ENCODE measurements around the gene PLXDC2. TPM values are rescaled to one million over a fixed set of nuclear protein-coding genes. Genes with fewer than 3 reads are reported as not detected.

PLXDC2 gene
- total RNA-seq, 1 experiment from 2014 or later: 38.7 TPM

DNA sequence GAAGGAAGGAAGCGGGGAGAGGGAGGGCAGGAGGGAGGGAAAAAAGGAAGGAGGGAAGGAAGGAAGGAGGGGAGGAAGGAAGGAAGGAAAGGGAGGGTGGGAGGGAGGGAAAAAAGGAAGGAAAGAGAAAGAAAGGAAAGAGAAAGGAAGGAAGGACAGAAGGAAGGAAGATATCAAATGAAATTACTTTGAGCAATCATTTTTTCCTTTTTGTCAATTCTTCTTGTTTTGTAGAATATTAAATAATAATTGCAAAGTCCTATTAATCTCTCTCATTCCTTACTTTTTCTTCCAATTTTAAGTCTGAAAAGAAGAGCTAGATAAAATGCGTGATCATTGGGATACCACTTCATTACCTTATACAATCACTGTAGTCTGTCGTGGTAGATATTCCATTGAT, 117.5 kb downstream of the PLXDC2 start:
- Histone ChIP-seq H2AFZ (ENCODE audit: low read length) (no peak overlapping the region), H4K5ac (ENCODE audit: insufficient read length, low read depth, low read length) (no peak overlapping the region), H3K27me3 (ENCODE audit: insufficient read depth, low read length) (no peaks in the 10 kb centered on the region), H2BK120ac (ENCODE audit: low read depth, low read length, poor library complexity, severe bottlenecking) (no peak overlapping the region), H2AK5ac (ENCODE audit: insufficient read length, low read length) (no peak overlapping the region), H2BK12ac (ENCODE audit: insufficient read length, low read depth, low read length) (no peak overlapping the region), H3K4me2 (ENCODE audit: insufficient read depth, insufficient read length, low read length) (no peak overlapping the region), H3K18ac (ENCODE audit: insufficient read length, low read depth, low read length) (no peak overlapping the region), H3K23ac (ENCODE audit: insufficient read length, low read depth, low read length) (no peak overlapping the region), H4K91ac (ENCODE audit: insufficient read length, low read depth, low read length) (no peak overlapping the region), H3K23me2 (ENCODE audit: insufficient read length, low read depth, low read length, poor library complexity, severe bottlenecking) (no peaks in the 10 kb centered on the region), H3K79me2 (ENCODE audit: insufficient read depth, low read length) (no peaks in the 10 kb centered on the region; the same call in 1 of the 2 replicates), H3K4me1 (ENCODE audit: insufficient read depth, low read length) (peaks cover 4% of the 10 kb centered on the region; the same call in 1 of the 2 replicates), H3K27ac (ENCODE audit: insufficient read length, low read depth, low read length) (no peak overlapping the region), H2BK15ac (ENCODE audit: low read depth, low read length) (no peak overlapping the region), H3K14ac (ENCODE audit: insufficient read depth, low read length) (no peak overlapping the region), H2BK5ac (ENCODE audit: insufficient read length, low read length) (no peak overlapping the region), H3K79me1 (ENCODE audit: insufficient read depth, low read depth, low read length, poor library complexity, severe bottlenecking) (peaks cover 2% of the 10 kb centered on the region), H4K8ac (replicated peaks; ENCODE audit: insufficient read length, low read depth, low read length) (no peak overlapping the region), H3K4ac (ENCODE audit: low read depth, low read length) (no peak overlapping the region), H3K9me3 (ENCODE audit: control insufficient read depth, low read depth, low read length) (no peaks in the 10 kb centered on the region), H3K9ac (ENCODE audit: extremely low read depth, insufficient read length, low read length) (no peak overlapping the region), H3T11ph (ENCODE audit: low read length) (no peak overlapping the region), H2BK20ac (ENCODE audit: low read depth, low read length, poor library complexity, severe bottlenecking) (no peak overlapping the region), H3K56ac (ENCODE audit: insufficient read length, low read depth, low read length) (no peak overlapping the region), H4K20me1 (ENCODE audit: control insufficient read depth, insufficient read depth, insufficient read length) (peaks cover 4% of the 10 kb centered on the region)
- peaks cover 25 to 32% of the 10 kb centered on the region in 2 experiments for H3K4me1 Mint-ChIP-seq
- H3K4me3 Mint-ChIP-seq: no peak overlapping the region
- no peak for DNase-seq
- no CpG with 5 or more reads among the region's 3 CpGs for WGBS (ENCODE audit: extremely low coverage, insufficient read length, low lambda C conversion rate)
- TF ChIP-seq, protein P1, sequence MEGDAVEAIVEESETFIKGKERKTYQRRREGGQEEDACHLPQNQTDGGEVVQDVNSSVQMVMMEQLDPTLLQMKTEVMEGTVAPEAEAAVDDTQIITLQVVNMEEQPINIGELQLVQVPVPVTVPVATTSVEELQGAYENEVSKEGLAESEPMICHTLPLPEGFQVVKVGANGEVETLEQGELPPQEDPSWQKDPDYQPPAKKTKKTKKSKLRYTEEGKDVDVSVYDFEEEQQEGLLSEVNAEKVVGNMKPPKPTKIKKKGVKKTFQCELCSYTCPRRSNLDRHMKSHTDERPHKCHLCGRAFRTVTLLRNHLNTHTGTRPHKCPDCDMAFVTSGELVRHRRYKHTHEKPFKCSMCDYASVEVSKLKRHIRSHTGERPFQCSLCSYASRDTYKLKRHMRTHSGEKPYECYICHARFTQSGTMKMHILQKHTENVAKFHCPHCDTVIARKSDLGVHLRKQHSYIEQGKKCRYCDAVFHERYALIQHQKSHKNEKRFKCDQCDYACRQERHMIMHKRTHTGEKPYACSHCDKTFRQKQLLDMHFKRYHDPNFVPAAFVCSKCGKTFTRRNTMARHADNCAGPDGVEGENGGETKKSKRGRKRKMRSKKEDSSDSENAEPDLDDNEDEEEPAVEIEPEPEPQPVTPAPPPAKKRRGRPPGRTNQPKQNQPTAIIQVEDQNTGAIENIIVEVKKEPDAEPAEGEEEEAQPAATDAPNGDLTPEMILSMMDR (conservative IDR thresholded peaks at IDR 0.05): no peak
- H3K27me3 Mint-ChIP-seq (ENCODE audit: low read depth): no peaks in the 10 kb centered on the region
- peaks cover 0 to 1% (median 0%) of the 10 kb centered on the region in 3 experiments; a peak in 4 of 7 replicates for H3K36me3 Mint-ChIP-seq (ENCODE audit: insufficient read depth in 1 of 3, low read depth in 3 of 3)
- H3K9me3 Mint-ChIP-seq: no peaks in the 10 kb centered on the region
- H3K27ac Mint-ChIP-seq: no peak overlapping the region

All from H9 (cell line).